RWPE2 (cell line): ENCODE measurements around the gene AQR.
A peak's percentile ranks its signal among the peaks of the same experiment; 100 is the strongest.

Experiments
- ATAC-seq: fragments of 200-7000 bp; cut with Tn5 transposase; 3 replicates; pipeline ENCODE4 v1.9.1; 2021; ENCODE audit warnings: low read depth
- DNase-seq: peaks from one replicate; pipeline ENCODE4 v3.0.0-alpha.2; 2020; ENCODE audit warnings: low spot score
- H3K27ac ChIP-seq: fragments of 450-650 bp; 2 replicates; pipeline ENCODE4 v1.5.1; 2017; ENCODE audit warnings: mild to moderate bottlenecking; ENCODE audit not compliant: poor library complexity, severe bottlenecking
- H3K27me3 ChIP-seq: fragments of 250-450 bp; sonication (Bioruptor Pico); 2 replicates; pipeline ENCODE4 v1.5.1; 2021; ENCODE audit warnings: mild to moderate bottlenecking, moderate library complexity; ENCODE audit not compliant: insufficient read depth, poor library complexity, severe bottlenecking
- H3K36me3 ChIP-seq: fragments of 250-450 bp; sonication (Bioruptor Pico); 2 replicates; pipeline ENCODE4 v1.5.1; 2020; ENCODE audit warnings: low read depth, mild to moderate bottlenecking, moderate library complexity
- H3K4me1 ChIP-seq: fragments of 250-450 bp; sonication (Bioruptor Pico); 2 replicates; pipeline ENCODE4 v1.5.1; 2021; ENCODE audit warnings: mild to moderate bottlenecking, moderate library complexity; ENCODE audit not compliant: insufficient read depth, poor library complexity, severe bottlenecking
- H3K4me3 ChIP-seq: fragments of 250-450 bp; sonication (Bioruptor Pico); 2 replicates; pipeline ENCODE4 v1.5.1; 2021; ENCODE audit warnings: mild to moderate bottlenecking, moderate library complexity; ENCODE audit not compliant: severe bottlenecking
- H3K9me3 ChIP-seq: fragments of 250-450 bp; sonication (Bioruptor Pico); 2 replicates; pipeline ENCODE4 v1.5.1; 2021; ENCODE audit warnings: mild to moderate bottlenecking, moderate library complexity; ENCODE audit not compliant: severe bottlenecking
- CTCF ChIP-seq: fragments of 450-650 bp; IDR thresholded peaks from one replicate; pipeline ENCODE4 v1.5.1; 2017; ENCODE audit warnings: mild to moderate bottlenecking, moderate library complexity; ENCODE audit not compliant: poor library complexity, severe bottlenecking

The AQR gene

GRCh38 chr15:35003928-35004327, 34.4 kb upstream of the AQR start:
- Histone ChIP-seq H3K27me3 (no peaks in the 10 kb centered on the region), H3K4me1 (peaks cover 5% of the 10 kb centered on the region), H3K27ac (no peak overlapping the region), H3K9me3 (no peaks in the 10 kb centered on the region), H3K4me3 (no peak overlapping the region), H3K36me3 (no peaks in the 10 kb centered on the region)
- TF ChIP-seq CTCF, result no peak
- DNase-seq (no peak), ATAC-seq (no peak)

- peak overlapping the region; percentile 66 for H3K27ac ChIP-seq
- TF ChIP-seq CTCF, result no peak
Observed at GRCh38 chr15:35000511-35000910, 31.0 kb upstream of the AQR start.

GRCh38 chr15:34999906-35000305, 30.4 kb upstream of the AQR start:
- no peaks in the 10 kb centered on the region for H3K27me3 ChIP-seq
- DNase-seq (no peak), ATAC-seq (no peak)
- peaks cover 7% of the 10 kb centered on the region for H3K4me1 ChIP-seq
- H3K36me3 ChIP-seq, result no peaks in the 10 kb centered on the region
- no peaks in the 10 kb centered on the region for H3K9me3 ChIP-seq
- peak overlapping the region; percentile 66 for H3K27ac ChIP-seq
- TF ChIP-seq CTCF, result no peak
- no peak overlapping the region for H3K4me3 ChIP-seq

More at GRCh38 chr15:35000511-35000910, 31.0 kb upstream of the AQR start:
- DNase-seq, result peak; percentile 94
- Histone ChIP-seq H3K27me3 (no peaks in the 10 kb centered on the region), H3K4me1 (peaks cover 5% of the 10 kb centered on the region), H3K36me3 (no peaks in the 10 kb centered on the region), H3K9me3 (no peaks in the 10 kb centered on the region), H3K4me3 (no peak overlapping the region)
- ATAC-seq, result peak; percentile 98

GRCh38 chr15:34994925-34995324, 25.4 kb upstream of the AQR start:
- Histone ChIP-seq H3K27me3 (no peaks in the 10 kb centered on the region), H3K9me3 (no peaks in the 10 kb centered on the region), H3K36me3 (no peaks in the 10 kb centered on the region), H3K4me3 (no peak overlapping the region), H3K4me1 (peaks cover 24% of the 10 kb centered on the region), H3K27ac (peak overlapping the region; percentile 2)
- no peak for DNase-seq
- ATAC-seq, result peak; percentile 26; the same call in 1 of the 3 replicates
- no peak for TF ChIP-seq CTCF

- TF ChIP-seq CTCF, result no peak
- no peak overlapping the region for H3K27ac ChIP-seq
- no peaks in the 10 kb centered on the region for H3K36me3 ChIP-seq
Observed at GRCh38 chr15:34993877-34994276, 24.3 kb upstream of the AQR start.

More at GRCh38 chr15:34993877-34994276, 24.3 kb upstream of the AQR start:
- DNase-seq (no peak), ATAC-seq (no peak)
- H3K27me3 ChIP-seq, result no peaks in the 10 kb centered on the region
- no peak overlapping the region for H3K4me3 ChIP-seq
- no peaks in the 10 kb centered on the region for H3K9me3 ChIP-seq
- peaks cover 29% of the 10 kb centered on the region for H3K4me1 ChIP-seq
